GM21423 (cell line): Measurements from ENCODE around the gene PSMB7.

ENCODE experiments used
- ATAC-seq: cut with Tn5 transposase; IDR thresholded peaks from one replicate; pipeline ENCODE4 v1.9.1; 2021; ENCODE audit warnings: mild to moderate bottlenecking, moderate library complexity; ENCODE audit not compliant: unreplicated experiment

The PSMB7 gene

GRCh38 chr9:124359426-124359825 lies 55.8 kb downstream of the PSMB7 start:
- ATAC-seq = no peak

- no peak for ATAC-seq
Observed at GRCh38 chr9:124358631-124359030, 56.6 kb downstream of the PSMB7 start.

GRCh38 chr9:124357721-124358361 lies 57.4 kb downstream of the PSMB7 start:
- no peak for ATAC-seq

GRCh38 chr9:124356745-124357390 lies 58.4 kb downstream of the PSMB7 start:
- no peak for ATAC-seq

- ATAC-seq = no peak
Observed at GRCh38 chr9:124355941-124356744, 59.1 kb downstream of the PSMB7 start.

- no peak for ATAC-seq
Observed at GRCh38 chr9:124355039-124355940, 60.0 kb downstream of the PSMB7 start.

- no peak for ATAC-seq
Observed at GRCh38 chr9:124354346-124355038, 60.8 kb downstream of the PSMB7 start.

GRCh38 chr9:124353811-124354274 lies 61.4 kb downstream of the PSMB7 start:
- no peak for ATAC-seq

- ATAC-seq = no peak
Observed at GRCh38 chr9:124353166-124353768, 62.0 kb downstream of the PSMB7 start.

GRCh38 chr9:124352616-124353015 lies 62.6 kb downstream of the PSMB7 start:
- ATAC-seq = no peak

GRCh38 chr9:124351672-124352468 lies 63.4 kb downstream of the PSMB7 start:
- no peak for ATAC-seq

GRCh38 chr9:124350494-124351263 lies 64.6 kb downstream of the PSMB7 start:
- no peak for ATAC-seq

GRCh38 chr9:124349675-124350493 lies 65.4 kb downstream of the PSMB7 start:
- no peak for ATAC-seq

GRCh38 chr9:124349267-124349666 lies 66.0 kb downstream of the PSMB7 start:
- ATAC-seq = no peak

GRCh38 chr9:124348831-124349230 lies 66.4 kb downstream of the PSMB7 start:
- no peak for ATAC-seq

- ATAC-seq = no peak
Observed at GRCh38 chr9:124348363-124348762, 66.9 kb downstream of the PSMB7 start.

GRCh38 chr9:124347968-124348358 lies 67.3 kb downstream of the PSMB7 start:
- ATAC-seq = no peak
